A673 (cell line): ENCODE data around the gene CIDEA.

Source experiments
- CTCF ChIP-seq: fragments of 300-800, 200-600 bp; sonication (generic); conservative IDR thresholded peaks from 2 replicates; pipeline ENCODE4 v1.5.1; 2017; ENCODE audit warnings: low read depth, mild to moderate bottlenecking, antibody characterized with exemption, low read length, moderate library complexity, mixed read lengths
- EZH2 ChIP-seq: fragments of 200-600 bp; sonication (generic); IDR thresholded peaks from 2 replicates; pipeline ENCODE4 v1.6.1; 2017; ENCODE audit warnings: borderline replicate concordance, low read depth, mild to moderate bottlenecking, mixed read lengths, antibody characterized with exemption, low read length; ENCODE audit not compliant: poor library complexity, severe bottlenecking

- TF ChIP-seq CTCF, result no peak
- TF ChIP-seq EZH2, result no peak
Observed at GRCh38 chr18:12251311-12251710, 2.9 kb upstream of the CIDEA start.
